Pancreas (tissue), 10 donors: ENCODE results near the gene HNRNPDL. TPM values are rescaled to one million over a fixed set of nuclear protein-coding genes. Genes with fewer than 3 reads are reported as not detected.
A peak's percentile ranks its signal among the peaks of the same experiment; 100 is the strongest.

Experiments
- ATAC-seq, 4 donors: fragments of 200-7000 bp; cut with Tn5 transposase; one replicate each; pipeline versions ENCODE4 v1.8.0 to v1.9.1; 2020; ENCODE audit warnings: mild to moderate bottlenecking in 4 of 4, moderate library complexity in 4 of 4
- DNase-seq, 6 donors: peaks; one replicate each; pipeline ENCODE4 v3.0.0-alpha.2; 2020
- FAIRE-seq: peaks from 2 replicates; lab custom pipeline; 2012; peaks lifted over from hg19 to GRCh38; lab: Jason Lieb, UNC
- H3K27ac ChIP-seq, 4 donors: fragments of 200-600 bp; sonication (generic); 1 replicate in 3 of 4; 2 replicates in 1 of 4; pipeline versions ENCODE4 v1.5.0 to v1.8.0; 2020
- H3K27me3 ChIP-seq, 4 donors: fragments of 200-600 bp; one replicate each; pipeline ENCODE4 v1.8.0; 2021
- H3K36me3 ChIP-seq, 3 donors: fragments of 200-600 bp; sonication (generic) in 1 of 3; one replicate each; pipeline versions ENCODE4 v1.5.0 to v1.8.0; 2020 to 2021
- H3K4me1 ChIP-seq, 3 donors: fragments of 200-600 bp; one replicate each; pipeline ENCODE4 v1.8.0; 2021
- H3K4me3 ChIP-seq, 4 donors: fragments of 200-600 bp; sonication (generic) in 2 of 4; one replicate each; pipeline versions ENCODE4 v1.5.0 to v1.8.0; 2020 to 2021
- H3K9me3 ChIP-seq, 4 donors: fragments of 200-600 bp; one replicate each; pipeline ENCODE4 v1.8.0; 2021
- CTCF ChIP-seq, 4 donors: fragments of 200-600 bp; sonication (generic) in 3 of 4; IDR thresholded peaks; one replicate each; pipeline versions ENCODE4 v1.5.0 to v1.8.0; 2021; ENCODE audit warnings: antibody characterized with exemption in 4 of 4
- WGBS, 2 donors: extraction: QIAGEN DNeasy Blood & Tissue Kit; methylation state at CpG; one replicate each; pipeline ENCODE4 v1.1.7; 2013; 5-methylcytosine and 5-hydroxymethylcytosine counted together
- intact Hi-C, 3 donors: fragments of 100-400 bp; cut with DNase I; formaldehyde crosslinking; loops; one replicate each; pipeline versions ENCODE4 v1.11.1 to v1.14.2; 2022
- polyA plus RNA-seq, 2 donors: library from polyadenylated mRNA; stranded (reverse); fragments of 200-250 nt; gene quantifications; one replicate each; pipeline ENCODE4 v1.2.3, GENCODE V29; 2013
- total RNA-seq, 6 donors: library from RNA; stranded (reverse); fragmentation: NEBNext Ultra II Directional in 4 of 6; extraction: Animal tissue kit (Norgen Biotek cat#: 25700) in 4 of 6; gene quantifications; one replicate each; pipeline versions ENCODE4 v1.2.1 to v1.2.4, GENCODE V29; 2021 to 2023
- donor health status: healthy with polysubstance abuse.
- donor health status: DM: no; HTN: no; CAD: no; lungs with moderate emphysema.
- donor health status: DM: no; HTN: no; CAD: no.
- donor health status: control.
- donor health status: control.
- donor health status: Bipolar disorder and iron deficiency.
- donor health status: DM: yes; HTN: yes; CAD: no.
- donor health status: DM: no; HTN: no; CAD: no.
- donor health status: DM: no; HTN: no; CAD: no.
- donor health status: DM: yes; HTN: yes; CAD: no.

HNRNPDL gene
- total and polyA plus RNA-seq, 8 donors, result 56.6 to 210 (median 99.4) TPM

- no peaks in the 10 kb centered on the region for H3K9me3 ChIP-seq
- H3K27ac ChIP-seq, result peak overlapping the region; percentile 96 to 98 (median 96)
- peaks cover 4 to 25% (median 15%) of the 10 kb centered on the region in 3 donors for H3K36me3 ChIP-seq
- WGBS, 2 donors, result 0 to 1% methylated on average over 49 to 58 of the region's 58 CpGs
- H3K4me3 ChIP-seq, result peak overlapping the region; percentile 86 to 96 (median 91)
- FAIRE-seq, result no peak
- intact Hi-C loops, result loop anchor here in 2 of 3 donors (5.0 to 10.0 kb wide), 2 partner anchors 52 to 55 kb away; partner anchors contain the start of gene HNRNPD (in 1 of the 2)
- TF ChIP-seq CTCF (IDR thresholded peaks at IDR 0.05), result no peak
- no peak for DNase-seq
- no peaks in the 10 kb centered on the region for H3K27me3 ChIP-seq
- peak in 2 of 4 donors; percentile 1 to 9 for ATAC-seq
- H3K4me1 ChIP-seq, result peaks cover 9 to 36% (median 16%) of the 10 kb centered on the region in 3 donors
Measured at GRCh38 chr4:82429728-82430192, 502 bp downstream of the HNRNPDL start.

GRCh38 chr4:82428969-82429727 is 1.1 kb downstream of the HNRNPDL start:
- Histone ChIP-seq H3K27me3 (no peaks in the 10 kb centered on the region), H3K4me3 (peak overlapping the region; percentile 86 to 96 (median 91)), H3K36me3 (peaks cover 4 to 31% (median 21%) of the 10 kb centered on the region in 3 donors), H3K9me3 (no peaks in the 10 kb centered on the region), H3K4me1 (peaks cover 9 to 36% (median 16%) of the 10 kb centered on the region in 3 donors), H3K27ac (peak overlapping the region; percentile 96 to 98 (median 96))
- FAIRE-seq, result no peak
- DNase-seq, result peak; percentile 89 to 99 (median 96)
- TF ChIP-seq CTCF (IDR thresholded peaks at IDR 0.05), result peak; percentile 95 to 99 (median 98)
- intact Hi-C loops, result loop anchor here in 2 of 3 donors (5.0 to 10.0 kb wide), 2 partner anchors 52 to 54 kb away; partner anchors contain the start of gene HNRNPD (in 1 of the 2)
- peak; percentile 79 to 87 (median 80) for ATAC-seq
- 0% methylated on average over 61 to 83 of the region's 83 CpGs for WGBS, 2 donors

GRCh38 chr4:82428526-82428968 is 1.7 kb downstream of the HNRNPDL start:
- no peaks in the 10 kb centered on the region for H3K9me3 ChIP-seq
- H3K4me3 ChIP-seq, result peak overlapping the region; percentile 86 to 96 (median 91)
- peaks cover 9 to 36% (median 16%) of the 10 kb centered on the region in 3 donors for H3K4me1 ChIP-seq
- intact Hi-C loops, result loop anchor here in 2 of 3 donors (5.0 to 10.0 kb wide), 2 partner anchors 51 to 54 kb away; partner anchors contain the start of gene HNRNPD (in 1 of the 2)
- WGBS, 2 donors, result 1 to 2% methylated on average over 14 of the region's 14 CpGs
- peaks cover 4 to 37% (median 27%) of the 10 kb centered on the region in 3 donors for H3K36me3 ChIP-seq
- peak overlapping the region; percentile 96 to 98 (median 96) for H3K27ac ChIP-seq
- H3K27me3 ChIP-seq, result no peaks in the 10 kb centered on the region
- FAIRE-seq (no peak), ATAC-seq (no peak), DNase-seq (no peak)
- TF ChIP-seq CTCF (IDR thresholded peaks at IDR 0.05), result no peak

- 91 to 92% methylated on average over 10 of the region's 10 CpGs for WGBS, 2 donors
- Histone ChIP-seq H3K27ac (no peak overlapping the region), H3K36me3 (peaks cover 4 to 38% (median 27%) of the 10 kb centered on the region in 3 donors), H3K27me3 (no peaks in the 10 kb centered on the region), H3K9me3 (no peaks in the 10 kb centered on the region), H3K4me1 (peaks cover 8 to 21% (median 9%) of the 10 kb centered on the region in 3 donors), H3K4me3 (no peak overlapping the region)
- DNase-seq (no peak), ATAC-seq (no peak), FAIRE-seq (no peak)
- intact Hi-C loops, result loop anchor here in 2 of 3 donors (5.0 to 10.0 kb wide), 2 partner anchors 48 to 51 kb away; partner anchors contain the start of gene HNRNPD (in 1 of the 2)
- no peak for TF ChIP-seq CTCF (IDR thresholded peaks at IDR 0.05)
Measured at GRCh38 chr4:82425478-82425877, 4.8 kb downstream of the HNRNPDL start.
